ENCODE results near the gene DTHD1. TPM values are rescaled to one million over a fixed set of nuclear protein-coding genes. Genes with fewer than 3 reads are reported as not detected.

Gene DTHD1
- polyA plus RNA-seq, 1 of the 3 experiments (the other 2 are of a cell fraction): not detected

- ChIA-PET POLR2A (no interaction called here), CTCF (no interaction called here)
- TF ChIP-seq EZH2phosphoT487 (IDR thresholded peaks at IDR 0.05; ENCODE audit: borderline replicate concordance, low read depth): no peak
- TF ChIP-seq GABPA (IDR thresholded peaks at IDR 0.05; ENCODE audit: low read depth): no peak
- TF ChIP-seq MEF2A (IDR thresholded peaks at IDR 0.05; ENCODE audit: borderline replicate concordance, low read depth): no peak
- no peak for TF ChIP-seq POLR2AphosphoS5 (IDR thresholded peaks at IDR 0.05; ENCODE audit: low read depth, low read length)
- no peak for TF ChIP-seq EP300 (IDR thresholded peaks at IDR 0.05; ENCODE audit: borderline replicate concordance in 1 of 2, low read depth in 1 of 2, low read length in 1 of 2)
- H2AFZ ChIP-seq (ENCODE audit: low read depth): no peak overlapping the region
- H3K36me3 ChIP-seq (replicated peaks in 1 of 2; ENCODE audit: control insufficient read depth in 1 of 2, insufficient read depth in 2 of 2, low read length in 1 of 2): no peaks in the 10 kb centered on the region
- H3K4me2 ChIP-seq: no peak overlapping the region
- no peaks in the 10 kb centered on the region for H3K9me2 ChIP-seq
- 10% methylated on average over 8 of the region's 8 CpGs for WGBS (ENCODE audit: low lambda C conversion rate)
- no peaks in the 10 kb centered on the region for H3K4me1 ChIP-seq (ENCODE audit: control insufficient read depth in 1 of 2, insufficient read depth in 2 of 2, low read depth in 1 of 2, low read length in 1 of 2)
- no peaks in the 10 kb centered on the region for H3K9me3 ChIP-seq
- no peak overlapping the region for H3K9ac ChIP-seq
- no peak overlapping the region for H3K4me3 ChIP-seq (ENCODE audit: low read depth in 2 of 2, low read length in 1 of 2)
- H3K79me2 ChIP-seq (ENCODE audit: insufficient read depth): no peaks in the 10 kb centered on the region
- no peaks in the 10 kb centered on the region for H3F3A ChIP-seq (replicated peaks; ENCODE audit: insufficient read depth)
- no peak overlapping the region for H3K27ac ChIP-seq (ENCODE audit: low read depth in 2 of 2, low read length in 1 of 2)
- no peaks in the 10 kb centered on the region for H3K27me3 ChIP-seq (ENCODE audit: insufficient read depth)
- no peaks in the 10 kb centered on the region for H4K20me1 ChIP-seq (ENCODE audit: insufficient read depth)
- no peak for DNase-seq
These were observed 29.4 kb downstream of the DTHD1 start for GRCh38 chr4:36310793-36311192.

DNA sequence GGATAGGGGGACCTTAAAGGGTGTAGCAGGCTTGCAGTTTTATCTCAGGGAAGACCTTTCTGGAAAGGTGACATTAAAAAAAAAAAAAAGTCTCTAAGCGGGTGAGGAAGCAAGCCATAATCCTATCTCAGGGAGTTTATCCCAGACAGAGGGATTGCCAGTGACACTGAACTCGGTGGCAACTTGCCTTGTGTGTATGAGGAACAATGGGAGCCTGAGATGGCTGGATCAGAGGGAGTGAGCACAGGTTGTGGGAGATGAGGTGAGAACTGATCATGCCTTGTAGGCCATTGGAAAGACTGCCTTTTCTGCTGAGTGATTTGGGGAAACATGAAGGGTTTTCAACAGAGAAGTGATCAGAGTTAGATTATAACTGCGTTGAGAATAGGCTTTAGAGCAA, 31.1 kb downstream of the DTHD1 start:
- Histone ChIP-seq H3K9me3 (no peaks in the 10 kb centered on the region), H2AFZ (ENCODE audit: low read depth) (no peak overlapping the region), H3K4me1 (ENCODE audit: control insufficient read depth in 1 of 2, insufficient read depth in 2 of 2, low read depth in 1 of 2, low read length in 1 of 2) (no peaks in the 10 kb centered on the region), H3F3A (replicated peaks; ENCODE audit: insufficient read depth) (no peaks in the 10 kb centered on the region), H3K36me3 (replicated peaks in 1 of 2; ENCODE audit: control insufficient read depth in 1 of 2, insufficient read depth in 2 of 2, low read length in 1 of 2) (no peaks in the 10 kb centered on the region), H3K9me2 (no peaks in the 10 kb centered on the region), H3K27ac (ENCODE audit: low read depth in 2 of 2, low read length in 1 of 2) (no peak overlapping the region), H3K9ac (no peak overlapping the region), H3K4me3 (ENCODE audit: low read depth in 2 of 2, low read length in 1 of 2) (no peak overlapping the region), H4K20me1 (ENCODE audit: insufficient read depth) (no peaks in the 10 kb centered on the region), H3K4me2 (no peak overlapping the region), H3K27me3 (ENCODE audit: insufficient read depth) (no peaks in the 10 kb centered on the region), H3K79me2 (ENCODE audit: insufficient read depth) (no peaks in the 10 kb centered on the region)
- no peak for DNase-seq
- POLR2A ChIA-PET: no interaction called here
- CTCF ChIA-PET: no interaction called here
- TF ChIP-seq GABPA (IDR thresholded peaks at IDR 0.05; ENCODE audit: low read depth) (no peak), EZH2phosphoT487 (IDR thresholded peaks at IDR 0.05; ENCODE audit: borderline replicate concordance, low read depth) (no peak), NRF1 (IDR thresholded peaks at IDR 0.05; ENCODE audit: low read depth, low read length) (no peak), MEF2A (IDR thresholded peaks at IDR 0.05; ENCODE audit: borderline replicate concordance, low read depth) (no peak), NFIC (IDR thresholded peaks at IDR 0.05; ENCODE audit: borderline replicate concordance) (no peak), ZBTB33 (IDR thresholded peaks at IDR 0.05; ENCODE audit: borderline replicate concordance, low read depth) (no peak), RXRA (IDR thresholded peaks at IDR 0.05; ENCODE audit: borderline replicate concordance, low read depth) (no peak), EP300 (IDR thresholded peaks at IDR 0.05; ENCODE audit: borderline replicate concordance in 1 of 2, low read depth in 1 of 2, low read length in 1 of 2) (no peak), YY1 (IDR thresholded peaks at IDR 0.05; ENCODE audit: low read depth) (no peak), CHD2 (IDR thresholded peaks at IDR 0.05; ENCODE audit: low read length, partially characterized antibody) (no peak), FOSL2 (IDR thresholded peaks at IDR 0.05; ENCODE audit: borderline replicate concordance, low read depth) (no peak)
- TF ChIP-seq, protein P1, sequence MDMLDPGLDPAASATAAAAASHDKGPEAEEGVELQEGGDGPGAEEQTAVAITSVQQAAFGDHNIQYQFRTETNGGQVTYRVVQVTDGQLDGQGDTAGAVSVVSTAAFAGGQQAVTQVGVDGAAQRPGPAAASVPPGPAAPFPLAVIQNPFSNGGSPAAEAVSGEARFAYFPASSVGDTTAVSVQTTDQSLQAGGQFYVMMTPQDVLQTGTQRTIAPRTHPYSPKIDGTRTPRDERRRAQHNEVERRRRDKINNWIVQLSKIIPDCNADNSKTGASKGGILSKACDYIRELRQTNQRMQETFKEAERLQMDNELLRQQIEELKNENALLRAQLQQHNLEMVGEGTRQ (IDR thresholded peaks at IDR 0.05; ENCODE audit: borderline replicate concordance, low read depth, low read length): no peak
- TF ChIP-seq, protein P2, sequence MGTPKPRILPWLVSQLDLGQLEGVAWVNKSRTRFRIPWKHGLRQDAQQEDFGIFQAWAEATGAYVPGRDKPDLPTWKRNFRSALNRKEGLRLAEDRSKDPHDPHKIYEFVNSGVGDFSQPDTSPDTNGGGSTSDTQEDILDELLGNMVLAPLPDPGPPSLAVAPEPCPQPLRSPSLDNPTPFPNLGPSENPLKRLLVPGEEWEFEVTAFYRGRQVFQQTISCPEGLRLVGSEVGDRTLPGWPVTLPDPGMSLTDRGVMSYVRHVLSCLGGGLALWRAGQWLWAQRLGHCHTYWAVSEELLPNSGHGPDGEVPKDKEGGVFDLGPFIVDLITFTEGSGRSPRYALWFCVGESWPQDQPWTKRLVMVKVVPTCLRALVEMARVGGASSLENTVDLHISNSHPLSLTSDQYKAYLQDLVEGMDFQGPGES (IDR thresholded peaks at IDR 0.05; ENCODE audit: low read depth, low read length): no peak
- TF ChIP-seq, protein P3, sequence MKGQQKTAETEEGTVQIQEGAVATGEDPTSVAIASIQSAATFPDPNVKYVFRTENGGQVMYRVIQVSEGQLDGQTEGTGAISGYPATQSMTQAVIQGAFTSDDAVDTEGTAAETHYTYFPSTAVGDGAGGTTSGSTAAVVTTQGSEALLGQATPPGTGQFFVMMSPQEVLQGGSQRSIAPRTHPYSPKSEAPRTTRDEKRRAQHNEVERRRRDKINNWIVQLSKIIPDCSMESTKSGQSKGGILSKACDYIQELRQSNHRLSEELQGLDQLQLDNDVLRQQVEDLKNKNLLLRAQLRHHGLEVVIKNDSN (IDR thresholded peaks at IDR 0.05; ENCODE audit: borderline replicate concordance, low read depth): no peak
- WGBS (ENCODE audit: low lambda C conversion rate): 12% methylated on average over 3 of the region's 3 CpGs

Measured in SK-N-SH (cell line).